A204.1 (cell line): ENCODE results near the gene NCOR1.
"Not testable (repeated sequence)": the region's sequence is repeated elsewhere in the genome, so short reads cannot be mapped to it uniquely, and the experiment has no call there.

Experiments used
- FAIRE-seq: peaks from 2 replicates; lab custom pipeline; 2012; peaks lifted over from hg19 to GRCh38; lab: Jason Lieb, UNC

The NCOR1 gene

GRCh38 chr17:16085066-16085699 is 130.2 kb downstream of the NCOR1 start:
- FAIRE-seq = no peak

GRCh38 chr17:16083223-16083622 is 132.1 kb downstream of the NCOR1 start:
- no peak for FAIRE-seq

GRCh38 chr17:16081507-16082087 is 133.7 kb downstream of the NCOR1 start:
- FAIRE-seq = no peak

GRCh38 chr17:16080366-16080765 is 135.0 kb downstream of the NCOR1 start:
- no peak for FAIRE-seq

- no peak for FAIRE-seq
Measured at GRCh38 chr17:16075949-16076348, 139.4 kb downstream of the NCOR1 start.

- FAIRE-seq = no peak
Measured at GRCh38 chr17:16074423-16074822, 140.9 kb downstream of the NCOR1 start.

- no peak for FAIRE-seq
Measured at GRCh38 chr17:16073845-16074244, 141.5 kb downstream of the NCOR1 start.

- FAIRE-seq = no peak
Measured at GRCh38 chr17:16072031-16072430, 143.3 kb downstream of the NCOR1 start.

GRCh38 chr17:16068323-16068722 is 147.0 kb downstream of the NCOR1 start:
- FAIRE-seq = no peak

GRCh38 chr17:16066125-16066524 is 149.2 kb downstream of the NCOR1 start:
- FAIRE-seq = no peak

- no peak for FAIRE-seq
Measured at GRCh38 chr17:16061631-16062030, 153.7 kb downstream of the NCOR1 start.

GRCh38 chr17:16055139-16055538 is 160.2 kb downstream of the NCOR1 start:
- FAIRE-seq = not testable (repeated sequence)

GRCh38 chr17:16052486-16052885 is 162.8 kb downstream of the NCOR1 start:
- no peak for FAIRE-seq

GRCh38 chr17:16050844-16051243 is 164.5 kb downstream of the NCOR1 start:
- no peak for FAIRE-seq

- FAIRE-seq = no peak
Measured at GRCh38 chr17:16048811-16049449, 166.4 kb downstream of the NCOR1 start.

GRCh38 chr17:16046966-16047365 is 168.4 kb downstream of the NCOR1 start:
- FAIRE-seq = no peak

- FAIRE-seq = no peak
Measured at GRCh38 chr17:16044487-16044886, 170.8 kb downstream of the NCOR1 start.

- FAIRE-seq = no peak
Measured at GRCh38 chr17:16040710-16041251, 174.6 kb downstream of the NCOR1 start.

GRCh38 chr17:16037636-16038035 is 177.7 kb downstream of the NCOR1 start:
- FAIRE-seq = no peak

- no peak for FAIRE-seq
Measured at GRCh38 chr17:16036261-16036660, 179.1 kb downstream of the NCOR1 start.

- FAIRE-seq = no peak
Measured at GRCh38 chr17:16033729-16034349, 181.5 kb downstream of the NCOR1 start.

- FAIRE-seq = no peak
Measured at GRCh38 chr17:16027708-16028584, 187.4 kb downstream of the NCOR1 start.
